Left lung (tissue), 10 donors: ENCODE results near the gene ZDHHC17. TPM values are rescaled to one million over a fixed set of nuclear protein-coding genes. Genes with fewer than 3 reads are reported as not detected.

Experiments
- ATAC-seq: fragments of 200-7000 bp; cut with Tn5 transposase; one replicate; pipeline ENCODE4 v1.9.1; 2020; ENCODE audit warnings: moderate library complexity
- DNase-seq, 4 donors: peaks; one replicate each; pipeline ENCODE4 v3.0.0-alpha.2; 2013 to 2020
- H3K27ac ChIP-seq, 2 donors: fragments of 200-600 bp; sonication (generic) in 1 of 2; one replicate each; pipeline versions ENCODE4 v1.5.0 to v1.8.0; 2020 to 2021
- H3K27me3 ChIP-seq, 2 donors: fragments of 200-600 bp; sonication (generic) in 1 of 2; one replicate each; pipeline versions ENCODE4 v1.5.0 to v1.8.0; 2020 to 2021
- H3K36me3 ChIP-seq, 2 donors: fragments of 200-600 bp; sonication (generic) in 1 of 2; one replicate each; pipeline versions ENCODE4 v1.5.0 to v1.8.0; 2020 to 2021
- H3K4me1 ChIP-seq, 2 donors: fragments of 200-600 bp; one replicate each; pipeline ENCODE4 v1.8.0; 2021
- H3K4me3 ChIP-seq, 2 donors: fragments of 200-600 bp; sonication (generic) in 1 of 2; one replicate each; pipeline versions ENCODE4 v1.5.0 to v1.8.0; 2020 to 2021; ENCODE audit warnings: mild to moderate bottlenecking in 1 of 2
- H3K9me3 ChIP-seq, 2 donors: fragments of 200-600 bp; sonication (generic) in 1 of 2; one replicate each; pipeline versions ENCODE4 v1.5.0 to v1.8.0; 2020 to 2021
- CTCF ChIP-seq, 2 donors: fragments of 200-600 bp; sonication (generic) in 1 of 2; IDR thresholded peaks; one replicate each; pipeline versions ENCODE4 v1.5.0 to v1.8.0; 2021; ENCODE audit warnings: antibody characterized with exemption in 2 of 2
- intact Hi-C, 2 donors: fragments of 100-400 bp; cut with DNase I; formaldehyde crosslinking; loops; one replicate each; pipeline versions ENCODE4 v1.11.2 to v1.14.2; 2022
- polyA plus RNA-seq, 6 donors: library from polyadenylated mRNA; unstranded; fragments of 120-200 nt; gene quantifications; one replicate each; pipeline ENCODE4 v1.2.1, GENCODE V29; 2013; ENCODE audit not compliant: insufficient read length in 6 of 6
- total RNA-seq, 2 donors: library from RNA; stranded (reverse); fragmentation: NEBNext Ultra II Directional; extraction: Animal tissue kit (Norgen Biotek cat#: 25700); gene quantifications; one replicate each; pipeline ENCODE4 v1.2.1, GENCODE V29; 2021
- donor health status: DM: no; HTN: yes; CAD: no.
- donor health status: DM: no; HTN: no; CAD: no.

The ZDHHC17 gene
- total and polyA plus RNA-seq, 8 donors = 26.8 to 99.6 (median 77.6) TPM

- H3K36me3 ChIP-seq = peaks cover 0 to 35% of the 10 kb centered on the region in 2 donors
- intact Hi-C loops = no loop called here
- ATAC-seq = no peak
These were observed 48.1 kb downstream of the ZDHHC17 start for GRCh38 chr12:76811976-76812375.

GRCh38 chr12:76813265-76813664 lies 49.4 kb downstream of the ZDHHC17 start:
- DNase-seq = no peak
- H3K4me1 ChIP-seq = no peaks in the 10 kb centered on the region
- H3K27me3 ChIP-seq = no peaks in the 10 kb centered on the region
- TF ChIP-seq CTCF (IDR thresholded peaks at IDR 0.05) = no peak
- no peak overlapping the region for H3K4me3 ChIP-seq
- H3K27ac ChIP-seq = no peak overlapping the region
- intact Hi-C loops = no loop called here
- no peaks in the 10 kb centered on the region for H3K9me3 ChIP-seq
- H3K36me3 ChIP-seq = peaks cover 0 to 25% of the 10 kb centered on the region in 2 donors
- ATAC-seq = no peak

More at GRCh38 chr12:76811976-76812375, 48.1 kb downstream of the ZDHHC17 start:
- Histone ChIP-seq H3K27ac (no peak overlapping the region), H3K4me3 (no peak overlapping the region), H3K27me3 (no peaks in the 10 kb centered on the region), H3K9me3 (no peaks in the 10 kb centered on the region), H3K4me1 (no peaks in the 10 kb centered on the region)
- DNase-seq = no peak
- TF ChIP-seq CTCF (IDR thresholded peaks at IDR 0.05) = no peak

- Histone ChIP-seq H3K27me3 (no peaks in the 10 kb centered on the region), H3K4me3 (no peak overlapping the region), H3K27ac (no peak overlapping the region), H3K4me1 (no peaks in the 10 kb centered on the region), H3K36me3 (peaks cover 0 to 23% of the 10 kb centered on the region in 2 donors), H3K9me3 (no peaks in the 10 kb centered on the region)
- no peak for TF ChIP-seq CTCF (IDR thresholded peaks at IDR 0.05)
- DNase-seq = no peak
- ATAC-seq = no peak
- intact Hi-C loops = no loop called here
These were observed 50.1 kb downstream of the ZDHHC17 start for GRCh38 chr12:76813972-76814371.

- Histone ChIP-seq H3K36me3 (peaks cover 0 to 11% of the 10 kb centered on the region in 2 donors), H3K9me3 (no peaks in the 10 kb centered on the region), H3K4me1 (no peaks in the 10 kb centered on the region), H3K27me3 (no peaks in the 10 kb centered on the region), H3K4me3 (no peak overlapping the region), H3K27ac (no peak overlapping the region)
- intact Hi-C loops = no loop called here
- peak; percentile 19 to 28 for TF ChIP-seq CTCF (IDR thresholded peaks at IDR 0.05)
- DNase-seq = peak in 1 of 4 donors; percentile 21
- peak; percentile 41 for ATAC-seq
These were observed 57.1 kb downstream of the ZDHHC17 start for GRCh38 chr12:76820888-76821482.

- Histone ChIP-seq H3K4me3 (no peak overlapping the region), H3K4me1 (no peaks in the 10 kb centered on the region), H3K27me3 (no peaks in the 10 kb centered on the region), H3K9me3 (peaks cover 0 to 14% of the 10 kb centered on the region in 2 donors), H3K27ac (no peak overlapping the region), H3K36me3 (peaks cover 0 to 34% of the 10 kb centered on the region in 2 donors)
- intact Hi-C loops = no loop called here
- TF ChIP-seq CTCF (IDR thresholded peaks at IDR 0.05) = no peak
- ATAC-seq (no peak), DNase-seq (no peak)
These were observed 66.5 kb downstream of the ZDHHC17 start for GRCh38 chr12:76830436-76830835.
